KMS-11 (cell line): ENCODE data around the gene EPHB3.

Source experiments
- H2AFZ ChIP-seq: fragments of 200-600 bp; sonication (generic); 2 replicates; pipeline ENCODE4 v1.6.1; 2016; ENCODE audit warnings: antibody characterized with exemption, mixed run types, low read depth
- H3K27ac ChIP-seq: fragments of 200-600 bp; sonication (generic); 2 replicates; pipeline ENCODE4 v1.6.1; 2016; ENCODE audit warnings: mild to moderate bottlenecking, mixed run types
- H3K27me3 ChIP-seq: fragments of 200-600 bp; sonication (generic); 2 replicates; pipeline ENCODE4 v1.6.1; 2017; ENCODE audit warnings: mild to moderate bottlenecking, low read depth, mixed run types, moderate library complexity; ENCODE audit not compliant: insufficient read depth
- H3K36me3 ChIP-seq: fragments of 200-600 bp; sonication (generic); 2 replicates; pipeline ENCODE4 v1.6.1; 2017; ENCODE audit warnings: mild to moderate bottlenecking, mixed run types; ENCODE audit not compliant: insufficient read depth
- H3K4me1 ChIP-seq: fragments of 200-600 bp; sonication (generic); 2 replicates; pipeline ENCODE4 v1.6.1; 2016; ENCODE audit warnings: mild to moderate bottlenecking, low read depth, mixed run types; ENCODE audit not compliant: poor library complexity, severe bottlenecking
- H3K4me2 ChIP-seq: fragments of 200-600 bp; sonication (generic); 2 replicates; pipeline ENCODE4 v1.7.0; 2016; ENCODE audit warnings: mild to moderate bottlenecking, mixed run types
- H3K4me3 ChIP-seq: fragments of 200-600 bp; sonication (generic); IDR thresholded peaks from 2 replicates; pipeline ENCODE4 v1.6.1; 2017; ENCODE audit warnings: low read depth, low read length, mixed read lengths; ENCODE audit not compliant: insufficient read depth
- H3K79me2 ChIP-seq: fragments of 200-600 bp; sonication (generic); 2 replicates; pipeline ENCODE4 v1.6.1; 2016; ENCODE audit warnings: low read depth, mixed run types; ENCODE audit not compliant: insufficient read depth
- H3K9ac ChIP-seq: fragments of 200-600 bp; sonication (generic); 2 replicates; pipeline ENCODE4 v1.6.1; 2016; ENCODE audit warnings: mild to moderate bottlenecking, mixed run types
- H4K20me1 ChIP-seq: fragments of 200-600 bp; sonication (generic); 2 replicates; pipeline ENCODE4 v1.6.1; 2016; ENCODE audit warnings: mild to moderate bottlenecking, mixed run types; ENCODE audit not compliant: insufficient read depth
- TF ChIP-seq, protein P1 (sequence below): fragments of 200-600 bp; sonication (generic); conservative IDR thresholded peaks from 2 replicates; pipeline ENCODE4 v1.6.1; 2017; ENCODE audit warnings: low read depth, mild to moderate bottlenecking, antibody characterized with exemption, low read length, moderate library complexity, mixed read lengths

The EPHB3 gene

DNA sequence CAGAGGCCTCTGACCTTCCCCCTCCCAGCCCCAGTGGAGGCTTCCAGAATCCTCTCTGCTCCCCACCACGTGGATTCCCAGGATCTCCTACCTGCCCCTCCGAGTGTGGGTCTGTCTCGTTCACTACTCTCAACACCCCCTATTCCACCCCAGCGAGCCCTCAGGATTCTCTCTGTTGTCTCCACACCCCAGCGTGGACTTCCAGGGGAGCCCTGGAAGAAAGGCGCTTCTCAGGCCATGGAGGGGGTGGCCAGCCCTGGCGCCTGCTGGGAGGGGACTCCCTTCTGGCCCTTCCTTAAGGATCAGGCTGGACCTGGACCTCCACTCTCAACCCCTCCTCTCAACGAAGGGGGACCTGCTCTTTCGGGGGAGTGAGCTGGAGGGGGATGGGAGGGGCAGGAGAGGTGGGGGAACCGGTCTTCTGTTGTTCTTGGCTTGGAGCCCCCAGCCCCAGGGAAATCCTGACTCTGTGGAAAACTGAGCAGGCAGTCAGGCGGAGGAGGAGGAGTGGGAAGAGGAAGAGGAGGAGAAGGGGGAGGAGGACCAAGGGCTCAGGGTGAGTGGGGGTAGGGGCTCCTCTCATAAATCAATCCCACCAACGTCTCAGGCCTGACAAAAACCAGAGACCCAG is 32.9 kb downstream of the EPHB3 start:
- Histone ChIP-seq H3K4me3 (no peak overlapping the region), H3K9ac (no peak overlapping the region), H3K4me2 (no peak overlapping the region), H3K27ac (no peak overlapping the region), H3K79me2 (no peaks in the 10 kb centered on the region), H3K36me3 (no peaks in the 10 kb centered on the region), H3K4me1 (no peaks in the 10 kb centered on the region), H2AFZ (no peak overlapping the region), H3K27me3 (no peaks in the 10 kb centered on the region), H4K20me1 (no peaks in the 10 kb centered on the region)
- TF ChIP-seq, protein P1, sequence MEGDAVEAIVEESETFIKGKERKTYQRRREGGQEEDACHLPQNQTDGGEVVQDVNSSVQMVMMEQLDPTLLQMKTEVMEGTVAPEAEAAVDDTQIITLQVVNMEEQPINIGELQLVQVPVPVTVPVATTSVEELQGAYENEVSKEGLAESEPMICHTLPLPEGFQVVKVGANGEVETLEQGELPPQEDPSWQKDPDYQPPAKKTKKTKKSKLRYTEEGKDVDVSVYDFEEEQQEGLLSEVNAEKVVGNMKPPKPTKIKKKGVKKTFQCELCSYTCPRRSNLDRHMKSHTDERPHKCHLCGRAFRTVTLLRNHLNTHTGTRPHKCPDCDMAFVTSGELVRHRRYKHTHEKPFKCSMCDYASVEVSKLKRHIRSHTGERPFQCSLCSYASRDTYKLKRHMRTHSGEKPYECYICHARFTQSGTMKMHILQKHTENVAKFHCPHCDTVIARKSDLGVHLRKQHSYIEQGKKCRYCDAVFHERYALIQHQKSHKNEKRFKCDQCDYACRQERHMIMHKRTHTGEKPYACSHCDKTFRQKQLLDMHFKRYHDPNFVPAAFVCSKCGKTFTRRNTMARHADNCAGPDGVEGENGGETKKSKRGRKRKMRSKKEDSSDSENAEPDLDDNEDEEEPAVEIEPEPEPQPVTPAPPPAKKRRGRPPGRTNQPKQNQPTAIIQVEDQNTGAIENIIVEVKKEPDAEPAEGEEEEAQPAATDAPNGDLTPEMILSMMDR, result no peak

DNA sequence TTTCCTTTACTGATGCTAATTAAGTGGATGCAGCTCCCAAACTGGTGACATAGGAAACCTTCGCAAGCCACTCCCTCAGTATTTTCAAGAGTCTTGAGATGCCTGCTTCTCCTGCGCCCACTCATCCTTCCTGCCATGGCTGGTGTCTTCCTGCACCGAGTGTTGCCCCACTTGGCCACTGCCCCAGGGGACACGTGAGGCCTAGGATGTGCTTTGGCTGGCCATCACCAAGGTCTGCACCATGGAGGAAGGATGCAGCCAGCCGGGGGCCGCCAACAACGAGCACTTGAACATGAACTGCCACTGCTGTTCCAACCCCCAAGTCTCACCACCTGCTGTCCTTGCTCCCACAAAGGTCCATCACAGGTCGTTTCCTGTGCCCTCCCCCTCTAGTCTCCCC is 34.1 kb downstream of the EPHB3 start:
- Histone ChIP-seq H3K4me1 (no peaks in the 10 kb centered on the region), H3K4me2 (no peak overlapping the region), H3K27ac (no peak overlapping the region), H2AFZ (no peak overlapping the region), H3K79me2 (no peaks in the 10 kb centered on the region), H3K9ac (no peak overlapping the region), H3K27me3 (no peaks in the 10 kb centered on the region; the same call in 1 of the 2 replicates), H4K20me1 (no peaks in the 10 kb centered on the region), H3K4me3 (no peak overlapping the region), H3K36me3 (no peaks in the 10 kb centered on the region)
- TF ChIP-seq, protein P1, result no peak

DNA sequence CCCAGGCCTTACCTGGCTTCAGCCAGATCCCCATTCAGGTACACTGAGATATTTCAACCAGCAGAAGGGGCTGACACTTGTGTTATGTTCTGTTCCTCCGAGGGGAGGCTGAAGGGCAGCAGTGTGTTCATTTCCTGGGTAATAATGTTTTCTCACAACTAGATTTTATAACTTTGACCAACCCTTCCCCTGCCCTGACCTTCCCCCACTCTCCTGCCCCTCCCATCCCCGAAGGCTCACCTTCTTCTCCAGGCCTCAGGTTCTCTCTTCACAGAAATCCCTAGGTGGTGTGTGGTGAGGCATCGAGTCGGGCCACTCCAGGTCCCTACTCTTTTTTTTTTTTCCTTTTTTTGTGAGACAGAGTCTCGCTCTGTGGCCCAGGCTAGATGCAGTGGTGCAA is 34.6 kb downstream of the EPHB3 start:
- Histone ChIP-seq H3K4me3 (no peak overlapping the region), H3K27me3 (no peaks in the 10 kb centered on the region; the same call in 1 of the 2 replicates), H2AFZ (no peak overlapping the region), H4K20me1 (no peaks in the 10 kb centered on the region), H3K9ac (no peak overlapping the region), H3K4me2 (no peak overlapping the region), H3K27ac (no peak overlapping the region), H3K36me3 (no peaks in the 10 kb centered on the region), H3K4me1 (no peaks in the 10 kb centered on the region), H3K79me2 (no peaks in the 10 kb centered on the region)
- TF ChIP-seq, protein P1, result no peak

DNA sequence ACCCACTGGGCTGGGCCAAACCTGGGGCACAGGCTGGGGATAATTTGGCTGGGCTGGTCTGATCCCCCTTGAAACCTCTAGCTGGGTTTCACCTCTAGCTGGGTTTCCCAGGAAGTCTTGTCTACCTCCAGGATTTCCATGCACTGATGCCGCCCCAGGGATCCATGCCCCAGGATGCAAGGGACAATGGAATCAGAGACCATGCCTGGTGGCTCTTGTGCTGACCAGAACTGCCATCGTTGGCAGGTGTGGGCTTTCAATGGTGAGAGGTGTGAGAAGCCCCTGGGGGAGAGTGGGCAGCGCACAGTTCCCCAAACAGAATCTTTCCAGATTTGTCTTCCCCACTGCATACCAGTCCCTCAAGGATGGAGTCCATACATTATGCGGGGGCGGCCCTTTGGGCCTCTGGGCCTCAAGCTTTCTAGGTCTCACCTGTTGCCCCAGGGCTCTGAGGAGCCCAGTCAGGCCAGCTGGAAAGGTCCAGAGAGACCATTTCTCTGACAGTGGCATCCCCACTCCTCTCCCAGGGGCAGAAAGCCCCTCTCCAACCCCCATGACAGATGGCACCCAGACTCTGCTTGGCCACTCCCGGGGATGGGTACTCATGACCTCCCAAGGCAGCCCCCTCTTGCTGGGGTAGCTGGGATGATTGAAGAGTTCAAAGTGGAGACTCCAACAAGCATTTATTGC is 35.4 kb downstream of the EPHB3 start:
- Histone ChIP-seq H3K27me3 (peaks cover 1% of the 10 kb centered on the region; the same call in 1 of the 2 replicates), H3K79me2 (no peaks in the 10 kb centered on the region), H3K4me1 (no peaks in the 10 kb centered on the region), H3K27ac (no peak overlapping the region), H2AFZ (no peak overlapping the region), H4K20me1 (no peaks in the 10 kb centered on the region), H3K4me3 (no peak overlapping the region), H3K36me3 (no peaks in the 10 kb centered on the region), H3K9ac (no peak overlapping the region), H3K4me2 (no peak overlapping the region)
- TF ChIP-seq, protein P1, result no peak
